ENCODE measurements around the gene GREM1. TPM values are rescaled to one million over a fixed set of nuclear protein-coding genes. Genes with fewer than 3 reads are reported as not detected.

GREM1 gene
- total and polyA plus RNA-seq, 2 donors (not counting 1 experiment from before 2014, with no cell fraction given), result 364 to 1,863 TPM

DNA sequence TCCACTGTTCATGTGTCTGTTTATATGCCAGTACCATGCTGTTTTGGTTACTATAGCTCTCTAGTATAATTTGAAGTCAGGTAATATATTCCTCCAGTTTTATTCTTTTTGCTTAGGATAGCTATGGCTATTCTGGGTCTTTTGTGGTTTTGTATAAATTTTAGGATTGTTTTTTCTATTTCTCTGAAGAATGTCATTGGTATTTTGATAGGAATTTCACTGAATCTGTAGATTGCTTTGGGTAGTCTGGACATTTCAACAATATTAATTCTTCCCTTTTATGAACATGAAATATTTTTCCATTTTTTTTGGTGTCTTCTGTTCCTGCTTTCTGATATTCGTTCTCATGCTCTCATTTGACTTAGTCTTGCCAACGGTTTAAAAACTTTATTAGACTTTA is 39.6 kb downstream of the GREM1 start:
- no peak for DNase-seq (ENCODE audit: low read depth in 2 of 2)
- Histone ChIP-seq H4K20me1 (ENCODE audit: control insufficient read depth, extremely low read depth, insufficient read depth, low read length) (no peaks in the 10 kb centered on the region), H3K9ac (ENCODE audit: insufficient read depth, low read length) (no peak overlapping the region), H3K27me3 (ENCODE audit: control insufficient read depth, insufficient read depth, low read length) (no peaks in the 10 kb centered on the region), H3K4me2 (ENCODE audit: extremely low read depth, insufficient read depth, low read length) (no peak overlapping the region), H2AFZ (ENCODE audit: low read length) (no peak overlapping the region), H3K27ac (ENCODE audit: insufficient read depth, low read length) (no peak overlapping the region), H3K79me2 (ENCODE audit: control insufficient read depth, insufficient read depth, low read length) (no peaks in the 10 kb centered on the region), H3K9me3 (ENCODE audit: control insufficient read depth, insufficient read depth, low read depth, low read length) (no peaks in the 10 kb centered on the region), H3K4me1 (ENCODE audit: control insufficient read depth, extremely low read depth, insufficient read depth, low read length) (no peaks in the 10 kb centered on the region), H3K36me3 (ENCODE audit: control insufficient read depth, insufficient read depth, low read length) (no peaks in the 10 kb centered on the region), H3K4me3 (replicated peaks in 1 of 4; ENCODE audit: control extremely low read depth in 1 of 4, insufficient read depth in 1 of 4, low read depth in 3 of 4, low read length in 4 of 4) (no peak overlapping the region)
- no peak for TF ChIP-seq EZH2 (IDR thresholded peaks at IDR 0.05; ENCODE audit: low read length, missing control alignments)
- TF ChIP-seq, protein P1, sequence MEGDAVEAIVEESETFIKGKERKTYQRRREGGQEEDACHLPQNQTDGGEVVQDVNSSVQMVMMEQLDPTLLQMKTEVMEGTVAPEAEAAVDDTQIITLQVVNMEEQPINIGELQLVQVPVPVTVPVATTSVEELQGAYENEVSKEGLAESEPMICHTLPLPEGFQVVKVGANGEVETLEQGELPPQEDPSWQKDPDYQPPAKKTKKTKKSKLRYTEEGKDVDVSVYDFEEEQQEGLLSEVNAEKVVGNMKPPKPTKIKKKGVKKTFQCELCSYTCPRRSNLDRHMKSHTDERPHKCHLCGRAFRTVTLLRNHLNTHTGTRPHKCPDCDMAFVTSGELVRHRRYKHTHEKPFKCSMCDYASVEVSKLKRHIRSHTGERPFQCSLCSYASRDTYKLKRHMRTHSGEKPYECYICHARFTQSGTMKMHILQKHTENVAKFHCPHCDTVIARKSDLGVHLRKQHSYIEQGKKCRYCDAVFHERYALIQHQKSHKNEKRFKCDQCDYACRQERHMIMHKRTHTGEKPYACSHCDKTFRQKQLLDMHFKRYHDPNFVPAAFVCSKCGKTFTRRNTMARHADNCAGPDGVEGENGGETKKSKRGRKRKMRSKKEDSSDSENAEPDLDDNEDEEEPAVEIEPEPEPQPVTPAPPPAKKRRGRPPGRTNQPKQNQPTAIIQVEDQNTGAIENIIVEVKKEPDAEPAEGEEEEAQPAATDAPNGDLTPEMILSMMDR (conservative IDR thresholded peaks at IDR 0.05 in 1 of 2, IDR thresholded peaks at IDR 0.05 in 1 of 2; ENCODE audit: low read depth in 1 of 2, low read length in 2 of 2), result no peak

DNA sequence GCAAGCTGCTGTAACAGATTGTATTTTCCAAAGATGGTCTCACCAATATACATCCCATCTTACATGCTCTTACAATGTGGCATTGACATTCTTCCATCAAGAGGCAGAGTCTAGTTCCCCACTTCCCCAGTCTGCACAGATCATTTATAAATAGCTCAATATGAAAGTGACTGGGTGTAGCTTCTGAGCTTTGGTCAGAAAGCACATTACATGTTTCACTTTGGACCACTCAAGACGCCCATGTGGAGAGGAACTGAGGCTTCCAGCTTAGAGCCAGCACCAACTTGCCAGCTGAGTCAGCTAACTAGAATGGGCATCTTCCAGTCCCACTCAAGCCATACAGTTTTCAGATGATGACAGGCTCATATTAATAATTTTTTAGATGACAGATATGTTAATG is 45.5 kb downstream of the GREM1 start:
- H3K9ac ChIP-seq (ENCODE audit: insufficient read depth, low read length), result no peak overlapping the region
- H3K4me2 ChIP-seq (ENCODE audit: extremely low read depth, insufficient read depth, low read length), result no peak overlapping the region
- no peak for DNase-seq (ENCODE audit: low read depth in 2 of 2)
- no peaks in the 10 kb centered on the region for H3K27me3 ChIP-seq (ENCODE audit: control insufficient read depth, insufficient read depth, low read length)
- H3K4me3 ChIP-seq (replicated peaks in 1 of 4; ENCODE audit: control extremely low read depth in 1 of 4, insufficient read depth in 1 of 4, low read depth in 3 of 4, low read length in 4 of 4), result no peak overlapping the region
- no peaks in the 10 kb centered on the region for H4K20me1 ChIP-seq (ENCODE audit: control insufficient read depth, extremely low read depth, insufficient read depth, low read length)
- H3K4me1 ChIP-seq (ENCODE audit: control insufficient read depth, extremely low read depth, insufficient read depth, low read length), result no peaks in the 10 kb centered on the region
- no peaks in the 10 kb centered on the region for H3K36me3 ChIP-seq (ENCODE audit: control insufficient read depth, insufficient read depth, low read length)
- no peaks in the 10 kb centered on the region for H3K79me2 ChIP-seq (ENCODE audit: control insufficient read depth, insufficient read depth, low read length)
- H3K9me3 ChIP-seq (ENCODE audit: control insufficient read depth, insufficient read depth, low read depth, low read length), result no peaks in the 10 kb centered on the region
- H3K27ac ChIP-seq (ENCODE audit: insufficient read depth, low read length), result no peak overlapping the region
- no peak for TF ChIP-seq EZH2 (IDR thresholded peaks at IDR 0.05; ENCODE audit: low read length, missing control alignments)
- TF ChIP-seq, protein P1 (conservative IDR thresholded peaks at IDR 0.05 in 1 of 2, IDR thresholded peaks at IDR 0.05 in 1 of 2; ENCODE audit: low read depth in 1 of 2, low read length in 2 of 2), result no peak
- no peak overlapping the region for H2AFZ ChIP-seq (ENCODE audit: low read length)

DNA sequence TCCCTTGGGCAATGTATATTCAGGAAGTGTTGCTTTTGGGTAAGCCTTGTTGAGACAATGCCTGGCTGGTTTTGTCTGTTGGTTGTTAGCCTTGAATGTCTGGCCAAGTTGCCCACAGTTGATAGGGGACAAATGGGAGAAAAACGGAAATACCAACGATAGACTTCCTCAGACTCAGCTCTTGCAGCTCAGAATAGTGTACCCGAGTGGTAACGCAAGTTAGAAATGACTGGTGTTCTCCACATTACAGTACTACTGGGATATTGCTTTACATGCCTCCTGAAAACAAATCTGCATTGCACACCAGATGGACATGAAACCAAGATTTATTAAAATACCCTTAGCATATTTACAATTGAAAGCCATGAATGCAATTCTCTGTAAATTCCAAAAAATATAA is 47.4 kb downstream of the GREM1 start:
- TF ChIP-seq, protein P1 (conservative IDR thresholded peaks at IDR 0.05 in 1 of 2, IDR thresholded peaks at IDR 0.05 in 1 of 2; ENCODE audit: low read depth in 1 of 2, low read length in 2 of 2), result no peak
- no peak for TF ChIP-seq EZH2 (IDR thresholded peaks at IDR 0.05; ENCODE audit: low read length, missing control alignments)
- no peak overlapping the region for H3K9ac ChIP-seq (ENCODE audit: insufficient read depth, low read length)
- H4K20me1 ChIP-seq (ENCODE audit: control insufficient read depth, extremely low read depth, insufficient read depth, low read length), result no peaks in the 10 kb centered on the region
- H3K9me3 ChIP-seq (ENCODE audit: control insufficient read depth, insufficient read depth, low read depth, low read length), result no peaks in the 10 kb centered on the region
- H3K36me3 ChIP-seq (ENCODE audit: control insufficient read depth, insufficient read depth, low read length), result no peaks in the 10 kb centered on the region
- no peaks in the 10 kb centered on the region for H3K4me1 ChIP-seq (ENCODE audit: control insufficient read depth, extremely low read depth, insufficient read depth, low read length)
- no peak overlapping the region for H3K27ac ChIP-seq (ENCODE audit: insufficient read depth, low read length)
- H3K4me2 ChIP-seq (ENCODE audit: extremely low read depth, insufficient read depth, low read length), result no peak overlapping the region
- no peak overlapping the region for H3K4me3 ChIP-seq (replicated peaks in 1 of 4; ENCODE audit: control extremely low read depth in 1 of 4, insufficient read depth in 1 of 4, low read depth in 3 of 4, low read length in 4 of 4)
- no peaks in the 10 kb centered on the region for H3K79me2 ChIP-seq (ENCODE audit: control insufficient read depth, insufficient read depth, low read length)
- no peak for DNase-seq (ENCODE audit: low read depth in 2 of 2)
- H2AFZ ChIP-seq (ENCODE audit: low read length), result no peak overlapping the region
- H3K27me3 ChIP-seq (ENCODE audit: control insufficient read depth, insufficient read depth, low read length), result no peaks in the 10 kb centered on the region
